PC-3 (cell line): ENCODE data around the gene AKNA. TPM values are rescaled to one million over a fixed set of nuclear protein-coding genes. Genes with fewer than 3 reads are reported as not detected.
"Not testable (repeated sequence)": the region's sequence is repeated elsewhere in the genome, so short reads cannot be mapped to it uniquely, and the experiment has no call there.

ENCODE experiments used
- ATAC-seq: fragments of 200-7000 bp; cut with Tn5 transposase; 2 replicates; pipeline ENCODE4 v1.9.1; 2020; ENCODE audit warnings: mild to moderate bottlenecking, moderate library complexity
- BruUV-seq: library from RNA; stranded (reverse); fragments of 400-500 nt; replicated peaks from 2 replicates; lab custom pipeline; 2021; lab: Mats Ljungman, UMichigan
- CTCF ChIA-PET: fragments of 300-600 bp; sonication (Branson Sonifier 250); formaldehyde crosslinking; loops from one replicate; lab custom pipeline; 2022; ENCODE audit warnings: antibody characterized with exemption; lab: Charles Lee
- POLR2A ChIA-PET: fragments of 300-600 bp; sonication (Branson Sonifier 250); formaldehyde crosslinking; loops from one replicate; lab custom pipeline; 2022; ENCODE audit warnings: antibody characterized with exemption; ENCODE audit not compliant: unreplicated experiment; lab: Charles Lee
- DNase-seq: peaks from one replicate; pipeline ENCODE4 v3.0.0-alpha.2; 2015
- H2AFZ ChIP-seq: fragments of 300-600 bp; sonication (generic); 2 replicates; pipeline ENCODE4 v1.6.0; 2016; ENCODE audit warnings: antibody characterized with exemption, low read length
- H3F3A ChIP-seq: fragments of 300-600 bp; sonication (generic); one replicate; pipeline ENCODE4 v1.6.0; 2017; ENCODE audit warnings: antibody characterized with exemption, low read length, control low read depth, mild to moderate bottlenecking; ENCODE audit not compliant: unreplicated experiment
- H3K27ac ChIP-seq: fragments of 300-600 bp; sonication (generic); 2 replicates; pipeline ENCODE4 v1.5.1; 2016; ENCODE audit warnings: mild to moderate bottlenecking, low read length
- H3K27me3 ChIP-seq: fragments of 300-600 bp; sonication (generic); 2 replicates; pipeline ENCODE4 v1.6.1; 2016; ENCODE audit warnings: low read length, mixed read lengths
- H3K36me3 ChIP-seq: fragments of 300-600 bp; sonication (generic); 2 replicates; pipeline ENCODE4 v1.6.1; 2016; ENCODE audit warnings: low read depth, mixed run types, low read length, mixed read lengths
- H3K4me1 ChIP-seq: fragments of 300-600 bp; sonication (generic); 2 replicates; pipeline ENCODE4 v1.5.1; 2016; ENCODE audit warnings: low read length; ENCODE audit not compliant: insufficient read depth
- H3K4me2 ChIP-seq: fragments of 300-600 bp; sonication (generic); 2 replicates; pipeline ENCODE4 v1.6.0; 2016; ENCODE audit warnings: low read length
- H3K4me3 ChIP-seq: fragments of 300-600 bp; sonication (generic); 2 replicates; pipeline ENCODE4 v1.5.1; 2016; ENCODE audit warnings: mild to moderate bottlenecking, low read length, mixed read lengths
- H3K79me2 ChIP-seq: fragments of 300-600 bp; sonication (generic); 2 replicates; pipeline ENCODE4 v1.6.1; 2017; ENCODE audit warnings: low read length, mixed read lengths
- H3K9ac ChIP-seq: fragments of 300-600 bp; sonication (generic); 2 replicates; pipeline ENCODE4 v1.6.0; 2016; ENCODE audit warnings: mild to moderate bottlenecking, low read length
- H3K9me2 ChIP-seq: fragments of 300-600 bp; sonication (generic); replicated peaks from 2 replicates; pipeline ENCODE4 v1.6.1; 2016; ENCODE audit warnings: mixed run types, low read length, mixed read lengths
- H3K9me3 ChIP-seq: fragments of 300-600 bp; sonication (generic); 2 replicates; pipeline ENCODE4 v1.6.1; 2016; ENCODE audit warnings: low read length, mixed read lengths
- H4K20me1 ChIP-seq: fragments of 300-600 bp; sonication (generic); 2 replicates; pipeline ENCODE4 v1.6.1; 2016; ENCODE audit warnings: low read length, mixed read lengths
- CTCF ChIP-seq: fragments of 300-600 bp; sonication (generic); conservative IDR thresholded peaks from 2 replicates; pipeline ENCODE4 v1.5.1; 2017; ENCODE audit warnings: antibody characterized with exemption, low read depth, mild to moderate bottlenecking, low read length
- EZH2 ChIP-seq: fragments of 300-600 bp; sonication (generic); IDR thresholded peaks from one replicate; pipeline ENCODE4 v1.6.1; 2017; ENCODE audit warnings: antibody characterized with exemption, mild to moderate bottlenecking, low read length; ENCODE audit not compliant: unreplicated experiment
- EZH2phosphoT487 ChIP-seq: fragments of 300-600 bp; sonication (generic); IDR thresholded peaks from 2 replicates; pipeline ENCODE4 v1.6.1; 2018; ENCODE audit warnings: mild to moderate bottlenecking, antibody characterized with exemption, low read length, borderline replicate concordance
- intact Hi-C: fragments of 100-400 bp; cut with micrococcal nuclease; formaldehyde crosslinking; loops from 2 replicates; pipeline ENCODE4 v1.9.0; 2023
- total RNA-seq: library from RNA; depleted of rRNA; stranded (reverse); fragments of >200 nt; gene quantifications from 2 replicates; pipeline ENCODE4 v1.2.3, GENCODE V29; 2014

Gene AKNA
- total RNA-seq, 1 experiment from 2014 or later = 9.1 TPM

GRCh38 chr9:114322831-114323531 is 64.8 kb downstream of the AKNA start, which contains the start of gene ORM1:
Gene ORM1, plus strand, starts transcription at chr9:114323098. Its CDS starts 36 bp downstream, at chr9:114323134.
- BruUV-seq, ATAC-seq, intact Hi-C loops, H3K9me2 ChIP-seq, H3K27me3 ChIP-seq, H3K4me3 ChIP-seq, H3K4me1 ChIP-seq, H4K20me1 ChIP-seq, H2AFZ ChIP-seq, H3K9me3 ChIP-seq, H3K79me2 ChIP-seq, H3K36me3 ChIP-seq, H3K9ac ChIP-seq, CTCF ChIA-PET, DNase-seq, H3K4me2 ChIP-seq, POLR2A ChIA-PET, H3F3A ChIP-seq, H3K27ac ChIP-seq: not testable (repeated sequence)

GRCh38 chr9:114322160-114322818 is 65.5 kb downstream of the AKNA start:
- H4K20me1 ChIP-seq, BruUV-seq, H3K36me3 ChIP-seq, H3K27ac ChIP-seq, intact Hi-C loops, DNase-seq, ATAC-seq, H3K4me3 ChIP-seq, H3K9me2 ChIP-seq, CTCF ChIA-PET, H3K27me3 ChIP-seq, H2AFZ ChIP-seq, H3K4me1 ChIP-seq, H3K79me2 ChIP-seq, POLR2A ChIA-PET, H3F3A ChIP-seq, H3K9me3 ChIP-seq, H3K9ac ChIP-seq, H3K4me2 ChIP-seq: not testable (repeated sequence)

- TF ChIP-seq CTCF (no peak), EZH2 (no peak), EZH2phosphoT487 (no peak)
- no peaks in the 10 kb centered on the region for H3K27me3 ChIP-seq
- ChIA-PET CTCF (no interaction called here), POLR2A (no interaction called here)
- no peak overlapping the region for H2AFZ ChIP-seq
- intact Hi-C loops = no loop called here
- no peaks in the 10 kb centered on the region for H4K20me1 ChIP-seq
- H3K27ac ChIP-seq = no peak overlapping the region
- H3K9me3 ChIP-seq = no peaks in the 10 kb centered on the region
- H3K9me2 ChIP-seq = no peaks in the 10 kb centered on the region
- DNase-seq = no peak
- H3F3A ChIP-seq = no peaks in the 10 kb centered on the region
- no TSS peak for BruUV-seq
- no peak overlapping the region for H3K4me2 ChIP-seq
- H3K4me3 ChIP-seq = no peak overlapping the region
- ATAC-seq = no peak
- no peaks in the 10 kb centered on the region for H3K79me2 ChIP-seq
- no peak overlapping the region for H3K9ac ChIP-seq
- no peaks in the 10 kb centered on the region for H3K36me3 ChIP-seq
- H3K4me1 ChIP-seq = no peaks in the 10 kb centered on the region
These were observed 66.0 kb downstream of the AKNA start for GRCh38 chr9:114321759-114322158.

GRCh38 chr9:114320710-114321109 is 67.1 kb downstream of the AKNA start:
- H3K27ac ChIP-seq, DNase-seq, ATAC-seq, H3K4me1 ChIP-seq, H3K36me3 ChIP-seq, H3F3A ChIP-seq, H3K79me2 ChIP-seq, intact Hi-C loops, H2AFZ ChIP-seq, H3K9me3 ChIP-seq, BruUV-seq, H3K4me2 ChIP-seq, H4K20me1 ChIP-seq, H3K9me2 ChIP-seq, H3K4me3 ChIP-seq, POLR2A ChIA-PET, CTCF ChIA-PET, H3K9ac ChIP-seq, H3K27me3 ChIP-seq: not testable (repeated sequence)
